CD4-positive, alpha-beta memory T cell (primary cell): ENCODE results near the gene TINAG. TPM values are rescaled to one million over a fixed set of nuclear protein-coding genes. Genes with fewer than 3 reads are reported as not detected.

Source experiments
- CTCF ChIA-PET: fragments of 350-600 bp; sonication (Branson Sonifier 250); formaldehyde crosslinking; loops from one replicate; lab custom pipeline; 2021; ENCODE audit warnings: inconsistent platforms; ENCODE audit not compliant: partially characterized antibody; lab: Charles Lee
- POLR2A ChIA-PET: fragments of 350-600 bp; sonication (Branson Sonifier 250); formaldehyde crosslinking; loops from one replicate; lab custom pipeline; 2021; ENCODE audit not compliant: partially characterized antibody; lab: Charles Lee
- DNase-seq, 5 donors: peaks; one replicate each; pipeline versions ENCODE4 v3.0.0 to v3.0.0-alpha.2; 2020 to 2022; ENCODE audit warnings: mixed read lengths in 1 of 5
- H3K27ac ChIP-seq: one replicate; pipeline ENCODE4 v1.7.0; 2013; ENCODE audit warnings: low read depth, low read length
- H3K27me3 ChIP-seq: 2 replicates; pipeline ENCODE4 v1.7.0; 2013; ENCODE audit warnings: mild to moderate bottlenecking, low read length, moderate library complexity; ENCODE audit not compliant: insufficient read depth
- H3K36me3 ChIP-seq: 2 replicates; pipeline ENCODE4 v1.7.0; 2013; ENCODE audit warnings: mild to moderate bottlenecking, low read length, moderate library complexity; ENCODE audit not compliant: insufficient read depth
- H3K4me1 ChIP-seq: 2 replicates; pipeline ENCODE4 v1.7.0; 2013; ENCODE audit warnings: mild to moderate bottlenecking, low read length, moderate library complexity; ENCODE audit not compliant: insufficient read depth
- H3K4me3 ChIP-seq, 2 donors: one replicate each; pipeline ENCODE4 v1.7.0; 2013; ENCODE audit warnings: low read length in 2 of 2, mild to moderate bottlenecking in 1 of 2
- H3K9me3 ChIP-seq, 2 donors: one replicate each; pipeline ENCODE4 v1.7.0; 2013; ENCODE audit warnings: low read length in 2 of 2, control low read depth in 1 of 2; ENCODE audit not compliant: control insufficient read depth in 1 of 2
- H3K27ac Mint-ChIP-seq, 7 donors: one replicate each; pipeline ENCODE4 v1.8.0; 2020 to 2021; ENCODE audit warnings: mixed read lengths in 7 of 7, mild to moderate bottlenecking in 6 of 7, inconsistent platforms in 3 of 7, moderate library complexity in 3 of 7
- H3K27me3 Mint-ChIP-seq, 2 donors: one replicate each; pipeline ENCODE4 v1.8.0; 2020 to 2021; ENCODE audit warnings: mixed read lengths in 2 of 2
- H3K36me3 Mint-ChIP-seq, 2 donors: one replicate each; pipeline ENCODE4 v1.8.0; 2020 to 2021; ENCODE audit warnings: mixed read lengths in 2 of 2, inconsistent platforms in 1 of 2, mild to moderate bottlenecking in 1 of 2
- H3K4me1 Mint-ChIP-seq, 4 donors: one replicate each; pipeline ENCODE4 v1.8.0; 2020 to 2021; ENCODE audit warnings: mixed read lengths in 4 of 4, mild to moderate bottlenecking in 1 of 4
- H3K4me3 Mint-ChIP-seq, 8 donors: one replicate each; pipeline ENCODE4 v1.8.0; 2020 to 2021; ENCODE audit warnings: mixed read lengths in 8 of 8, mild to moderate bottlenecking in 7 of 8, moderate library complexity in 6 of 8, inconsistent platforms in 3 of 8
- H3K9me3 Mint-ChIP-seq, 8 donors: one replicate each; pipeline ENCODE4 v1.8.0; 2020 to 2021; ENCODE audit warnings: mixed read lengths in 8 of 8, mild to moderate bottlenecking in 5 of 8, inconsistent platforms in 3 of 8, moderate library complexity in 1 of 8
- intact Hi-C: fragments of 100-400 bp; cut with micrococcal nuclease; formaldehyde crosslinking; loops from one replicate; pipeline ENCODE4 v1.15.1; 2023
- polyA plus RNA-seq, 2 donors: library from polyadenylated mRNA; unstranded; fragments of 300-500 nt; fragmentation: Illumina TruSeq; gene quantifications; one replicate each; pipeline ENCODE4 v1.2.3, GENCODE V29; 2021
- total RNA-seq, 2 experiments: library from RNA; stranded (reverse); gene quantifications; one replicate each; pipeline ENCODE4 v1.2.3, GENCODE V29; 2021

Gene TINAG
- total and polyA plus RNA-seq, 4 experiments from 2014 or later = not detected

DNA sequence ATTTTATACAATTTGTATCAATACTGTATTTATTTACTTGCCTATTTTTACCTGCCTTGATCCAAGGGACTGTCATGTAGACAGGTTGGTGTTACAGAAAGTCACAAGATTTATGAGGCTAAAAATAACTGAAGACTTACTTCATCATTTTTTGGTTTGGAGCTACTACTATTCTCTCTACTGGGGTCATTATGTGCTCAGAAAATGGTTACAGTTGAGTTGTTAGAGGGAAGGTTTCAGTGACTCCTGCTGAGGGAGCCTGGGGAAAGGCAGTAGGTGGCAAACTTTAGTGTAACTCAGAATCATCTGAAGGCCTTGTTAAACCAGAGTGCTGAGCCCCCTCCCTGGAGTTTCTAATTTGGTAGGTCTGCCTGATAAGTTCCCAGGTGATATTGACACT, 118.8 kb downstream of the TINAG start:
- no peaks in the 10 kb centered on the region for H3K9me3 ChIP-seq
- ChIA-PET CTCF (no interaction called here), POLR2A (no interaction called here)
- no peak overlapping the region for H3K4me3 ChIP-seq
- no peak overlapping the region for H3K4me3 Mint-ChIP-seq
- no peaks in the 10 kb centered on the region for H3K4me1 ChIP-seq
- H3K27ac Mint-ChIP-seq = no peak overlapping the region
- peaks cover 0 to 9% (median 4%) of the 10 kb centered on the region in 8 donors for H3K9me3 Mint-ChIP-seq
- H3K4me1 Mint-ChIP-seq = no peaks in the 10 kb centered on the region
- H3K36me3 Mint-ChIP-seq = no peaks in the 10 kb centered on the region
- H3K36me3 ChIP-seq = no peaks in the 10 kb centered on the region
- H3K27ac ChIP-seq = no peak overlapping the region
- no peak for DNase-seq
- intact Hi-C loops = no loop called here
- H3K27me3 Mint-ChIP-seq = no peaks in the 10 kb centered on the region
- no peaks in the 10 kb centered on the region for H3K27me3 ChIP-seq

DNA sequence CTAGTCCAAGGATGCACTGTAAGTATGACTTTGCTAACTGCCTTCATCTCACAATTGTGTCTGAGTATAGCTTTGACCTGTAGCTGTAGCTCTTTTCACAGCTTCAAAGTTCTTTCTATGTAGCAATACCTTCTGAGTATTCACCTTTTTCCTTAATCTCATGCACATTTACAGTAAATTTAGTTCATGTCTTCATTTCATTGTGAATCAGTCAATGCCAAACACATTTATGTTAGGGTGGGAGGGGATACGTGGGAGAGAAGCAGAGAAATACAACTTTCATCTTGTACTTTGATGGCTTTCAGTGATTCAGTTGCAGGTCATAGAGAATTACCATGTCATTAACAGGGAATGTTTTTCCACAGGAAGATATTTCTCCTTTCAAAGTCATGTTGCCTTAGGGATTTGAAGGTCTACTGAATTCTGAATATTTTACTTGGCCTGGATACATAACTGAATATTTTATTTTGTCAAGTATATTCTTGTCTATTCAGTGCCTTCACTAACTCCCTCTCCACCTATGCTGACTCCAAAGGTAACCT, 119.2 kb downstream of the TINAG start:
- H3K36me3 Mint-ChIP-seq = no peaks in the 10 kb centered on the region
- CTCF ChIA-PET = no interaction called here
- DNase-seq = no peak
- no peak overlapping the region for H3K27ac Mint-ChIP-seq
- no peaks in the 10 kb centered on the region for H3K27me3 Mint-ChIP-seq
- intact Hi-C loops = no loop called here
- POLR2A ChIA-PET = no interaction called here
- H3K4me3 Mint-ChIP-seq = no peak overlapping the region
- H3K4me3 ChIP-seq = no peak overlapping the region
- H3K9me3 Mint-ChIP-seq = peaks cover 0 to 8% (median 3%) of the 10 kb centered on the region in 8 donors
- no peaks in the 10 kb centered on the region for H3K4me1 Mint-ChIP-seq
- no peaks in the 10 kb centered on the region for H3K36me3 ChIP-seq
- no peaks in the 10 kb centered on the region for H3K27me3 ChIP-seq
- H3K9me3 ChIP-seq = no peaks in the 10 kb centered on the region
- H3K27ac ChIP-seq = no peak overlapping the region
- H3K4me1 ChIP-seq = no peaks in the 10 kb centered on the region

DNA sequence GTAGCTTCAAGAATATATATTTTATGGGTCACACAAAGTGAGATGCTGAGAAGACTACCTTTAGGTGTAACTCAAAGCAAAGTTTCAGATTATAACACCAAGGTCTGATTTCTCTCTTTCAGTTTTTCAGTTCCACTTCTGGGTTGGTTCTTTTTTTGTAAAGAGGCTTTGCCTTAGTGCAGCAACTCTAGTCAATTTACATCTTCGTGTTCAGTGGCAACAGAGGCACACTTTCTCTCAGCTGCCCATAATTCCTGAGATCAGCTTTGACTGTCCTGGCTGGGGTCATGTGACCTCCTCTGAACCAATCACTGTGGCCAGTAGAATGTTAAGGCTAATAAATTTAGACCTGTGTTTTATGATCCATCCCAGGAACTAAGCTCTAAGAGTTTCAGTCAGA, 120.2 kb downstream of the TINAG start:
- intact Hi-C loops = no loop called here
- H3K36me3 ChIP-seq = no peaks in the 10 kb centered on the region
- Mint-ChIP-seq H3K9me3 (peaks cover 0 to 7% (median 3%) of the 10 kb centered on the region in 8 donors), H3K36me3 (no peaks in the 10 kb centered on the region), H3K4me3 (no peak overlapping the region), H3K27ac (no peak overlapping the region), H3K27me3 (no peaks in the 10 kb centered on the region), H3K4me1 (no peaks in the 10 kb centered on the region)
- H3K4me3 ChIP-seq = no peak overlapping the region
- no peaks in the 10 kb centered on the region for H3K9me3 ChIP-seq
- no peaks in the 10 kb centered on the region for H3K4me1 ChIP-seq
- no peak for DNase-seq
- no peaks in the 10 kb centered on the region for H3K27me3 ChIP-seq
- no peak overlapping the region for H3K27ac ChIP-seq
- ChIA-PET POLR2A (no interaction called here), CTCF (no interaction called here)

DNA sequence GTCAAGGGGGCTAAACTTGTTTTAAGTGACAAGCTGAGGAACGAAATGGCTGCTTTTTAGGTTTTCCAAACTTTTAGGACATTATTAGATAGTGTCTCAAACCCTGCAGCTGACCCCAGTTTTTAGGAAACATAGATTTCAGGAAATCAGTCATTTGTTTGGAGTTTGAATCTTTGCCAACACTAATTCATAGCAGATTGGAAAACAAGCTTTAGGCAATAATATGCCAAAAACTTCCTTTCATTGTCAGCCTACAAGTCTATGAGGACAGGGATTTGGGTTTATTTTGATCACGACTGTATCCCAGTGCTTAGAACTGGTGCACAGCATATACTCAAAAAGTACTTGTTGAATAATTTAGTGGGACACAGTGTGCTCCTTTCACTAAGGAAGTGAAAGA, 123.2 kb downstream of the TINAG start:
- no peaks in the 10 kb centered on the region for H3K4me1 ChIP-seq
- intact Hi-C loops = no loop called here
- no peak overlapping the region for H3K27ac ChIP-seq
- no peak overlapping the region for H3K4me3 Mint-ChIP-seq
- H3K9me3 Mint-ChIP-seq = peaks cover 0 to 9% (median 5%) of the 10 kb centered on the region in 8 donors
- H3K36me3 Mint-ChIP-seq = no peaks in the 10 kb centered on the region
- CTCF ChIA-PET = no interaction called here
- no peaks in the 10 kb centered on the region for H3K36me3 ChIP-seq
- no peaks in the 10 kb centered on the region for H3K4me1 Mint-ChIP-seq
- H3K27ac Mint-ChIP-seq = no peak overlapping the region
- H3K9me3 ChIP-seq = no peaks in the 10 kb centered on the region
- no peak for DNase-seq
- H3K27me3 ChIP-seq = no peaks in the 10 kb centered on the region
- H3K4me3 ChIP-seq = no peak overlapping the region
- POLR2A ChIA-PET = no interaction called here
- H3K27me3 Mint-ChIP-seq = no peaks in the 10 kb centered on the region

Other genes starting within 250 kb of the TINAG start
- gene MLIP, start 197.0 kb upstream of the TINAG start, total RNA-seq = not detected
- not detected for gene MLIP, start 197.0 kb upstream of the TINAG start, polyA plus RNA-seq